Smooth muscle cell (in vitro differentiated cells): ENCODE results near the gene FBXL7. TPM values are rescaled to one million over a fixed set of nuclear protein-coding genes. Genes with fewer than 3 reads are reported as not detected.

Source experiments
- DNase-seq: peaks from one replicate; lab custom pipeline; 2025; ENCODE audit not compliant: unreplicated experiment; lab: John Stamatoyannopoulos, UW
- H2AFZ ChIP-seq: fragments of 200-600 bp; sonication (generic); 2 replicates; pipeline ENCODE4 v1.6.0; 2016; ENCODE audit warnings: antibody characterized with exemption, low read depth, mild to moderate bottlenecking
- H3F3A ChIP-seq: fragments of 200-600 bp; sonication (generic); 2 replicates; pipeline ENCODE4 v1.6.0; 2017; ENCODE audit warnings: antibody characterized with exemption, low read depth
- H3K27ac ChIP-seq: fragments of 200-600 bp; sonication (generic); 2 replicates; pipeline ENCODE4 v1.5.1; 2016; ENCODE audit warnings: low read depth, mild to moderate bottlenecking
- H3K27me3 ChIP-seq: fragments of 200-600 bp; sonication (generic); 2 replicates; pipeline ENCODE4 v1.6.1; 2016; ENCODE audit warnings: low read depth, mild to moderate bottlenecking
- H3K36me3 ChIP-seq: fragments of 200-600 bp; sonication (generic); 2 replicates; pipeline ENCODE4 v1.5.1; 2016; ENCODE audit warnings: low read depth
- H3K4me1 ChIP-seq: fragments of 200-600 bp; sonication (generic); 2 replicates; pipeline ENCODE4 v1.5.1; 2016; ENCODE audit warnings: low read depth
- H3K4me2 ChIP-seq: fragments of 200-600 bp; sonication (generic); 2 replicates; pipeline ENCODE4 v1.6.0; 2016; ENCODE audit warnings: mild to moderate bottlenecking
- H3K4me3 ChIP-seq: fragments of 200-600 bp; sonication (generic); 2 replicates; pipeline ENCODE4 v1.5.1; 2016; ENCODE audit warnings: mild to moderate bottlenecking
- H3K79me2 ChIP-seq: fragments of 200-600 bp; sonication (generic); 2 replicates; pipeline ENCODE4 v1.6.0; 2016; ENCODE audit warnings: low read depth, mild to moderate bottlenecking
- H3K9ac ChIP-seq: fragments of 200-600 bp; sonication (generic); 2 replicates; pipeline ENCODE4 v1.6.0; 2016; ENCODE audit warnings: low read depth
- H3K9me3 ChIP-seq: fragments of 200-600 bp; sonication (generic); replicated peaks from 2 replicates; pipeline ENCODE4 v1.5.1; 2016; ENCODE audit warnings: low read depth
- H4K20me1 ChIP-seq: fragments of 200-600 bp; sonication (generic); 2 replicates; pipeline ENCODE4 v1.6.0; 2016; ENCODE audit warnings: low read depth
- CTCF ChIP-seq: fragments of 200-600 bp; sonication (generic); IDR thresholded peaks from 2 replicates; pipeline ENCODE4 v1.5.1; 2017; ENCODE audit warnings: borderline replicate concordance, mild to moderate bottlenecking, antibody characterized with exemption; ENCODE audit not compliant: insufficient read depth, poor library complexity, severe bottlenecking
- WGBS: methylation state at CpG from one replicate; pipeline ENCODE4 v1.1.7; 2016; ENCODE audit warnings: low lambda C conversion rate; 5-methylcytosine and 5-hydroxymethylcytosine counted together
- polyA plus RNA-seq: library from polyadenylated mRNA; unstranded; fragments of >200 nt; fragmentation: Nextera tagmentation; extraction: Ambion mirVana; gene quantifications from 2 replicates; pipeline ENCODE4 v1.2.1, GENCODE V29; 2016
- total RNA-seq: library from RNA; depleted of rRNA; stranded (reverse); fragments of >200 nt; gene quantifications from 2 replicates; pipeline ENCODE4 v1.2.3, GENCODE V29; 2014

The FBXL7 gene
- total and polyA plus RNA-seq, 2 experiments from 2014 or later, result 20.2 to 21.0 TPM

GRCh38 chr5:15524712-15525111, 24.7 kb downstream of the FBXL7 start:
- Histone ChIP-seq H3K4me2 (no peak overlapping the region), H3K4me3 (no peak overlapping the region), H3K79me2 (peaks cover 48% of the 10 kb centered on the region), H3K27ac (no peak overlapping the region), H3K27me3 (no peaks in the 10 kb centered on the region), H3F3A (no peaks in the 10 kb centered on the region), H4K20me1 (peaks cover 77% of the 10 kb centered on the region), H3K36me3 (no peaks in the 10 kb centered on the region), H2AFZ (no peak overlapping the region), H3K4me1 (peaks cover 6% of the 10 kb centered on the region), H3K9me3 (no peaks in the 10 kb centered on the region), H3K9ac (no peak overlapping the region)
- WGBS, result 96% methylated on average over 2 of the region's 2 CpGs
- DNase-seq, result no peak
- TF ChIP-seq CTCF, result no peak

- H3K27ac ChIP-seq, result no peak overlapping the region
- H4K20me1 ChIP-seq, result peaks cover 77% of the 10 kb centered on the region
- H3K9me3 ChIP-seq, result no peaks in the 10 kb centered on the region
- no peaks in the 10 kb centered on the region for H3K36me3 ChIP-seq
- H3K4me2 ChIP-seq, result no peak overlapping the region
- no peaks in the 10 kb centered on the region for H3K27me3 ChIP-seq
- peaks cover 6% of the 10 kb centered on the region for H3K4me1 ChIP-seq
- no peak overlapping the region for H3K9ac ChIP-seq
- WGBS, result 93% methylated on average over 3 of the region's 3 CpGs
- no peak overlapping the region for H2AFZ ChIP-seq
- no peak for TF ChIP-seq CTCF
- no peak for DNase-seq
- H3K4me3 ChIP-seq, result no peak overlapping the region
- H3K79me2 ChIP-seq, result peaks cover 41% of the 10 kb centered on the region
- no peaks in the 10 kb centered on the region for H3F3A ChIP-seq
Measured at GRCh38 chr5:15525703-15526275, 25.8 kb downstream of the FBXL7 start.

- 98% methylated on average over 3 of the region's 3 CpGs for WGBS
- Histone ChIP-seq H3K4me3 (no peak overlapping the region), H3K36me3 (no peaks in the 10 kb centered on the region), H3K9ac (no peak overlapping the region), H3K9me3 (no peaks in the 10 kb centered on the region), H2AFZ (no peak overlapping the region), H4K20me1 (peaks cover 75% of the 10 kb centered on the region), H3K27me3 (no peaks in the 10 kb centered on the region), H3K27ac (no peak overlapping the region), H3F3A (no peaks in the 10 kb centered on the region), H3K4me2 (no peak overlapping the region), H3K4me1 (peaks cover 1% of the 10 kb centered on the region), H3K79me2 (peaks cover 37% of the 10 kb centered on the region)
- no peak for TF ChIP-seq CTCF
- DNase-seq, result no peak
Measured at GRCh38 chr5:15526413-15526812, 26.4 kb downstream of the FBXL7 start.

GRCh38 chr5:15528476-15528875, 28.5 kb downstream of the FBXL7 start:
- H3K4me2 ChIP-seq, result no peak overlapping the region
- H3K9ac ChIP-seq, result no peak overlapping the region
- H3K4me3 ChIP-seq, result no peak overlapping the region
- no peak for TF ChIP-seq CTCF
- no peaks in the 10 kb centered on the region for H3K4me1 ChIP-seq
- H3K27ac ChIP-seq, result no peak overlapping the region
- 94% methylated on average over 3 of the region's 3 CpGs for WGBS
- no peaks in the 10 kb centered on the region for H3K36me3 ChIP-seq
- H2AFZ ChIP-seq, result no peak overlapping the region
- no peaks in the 10 kb centered on the region for H3K9me3 ChIP-seq
- no peaks in the 10 kb centered on the region for H3K27me3 ChIP-seq
- H3K79me2 ChIP-seq, result peaks cover 24% of the 10 kb centered on the region
- H4K20me1 ChIP-seq, result peaks cover 77% of the 10 kb centered on the region
- DNase-seq, result no peak
- no peaks in the 10 kb centered on the region for H3F3A ChIP-seq
